ENCODE results near the gene LSM6.

DNA sequence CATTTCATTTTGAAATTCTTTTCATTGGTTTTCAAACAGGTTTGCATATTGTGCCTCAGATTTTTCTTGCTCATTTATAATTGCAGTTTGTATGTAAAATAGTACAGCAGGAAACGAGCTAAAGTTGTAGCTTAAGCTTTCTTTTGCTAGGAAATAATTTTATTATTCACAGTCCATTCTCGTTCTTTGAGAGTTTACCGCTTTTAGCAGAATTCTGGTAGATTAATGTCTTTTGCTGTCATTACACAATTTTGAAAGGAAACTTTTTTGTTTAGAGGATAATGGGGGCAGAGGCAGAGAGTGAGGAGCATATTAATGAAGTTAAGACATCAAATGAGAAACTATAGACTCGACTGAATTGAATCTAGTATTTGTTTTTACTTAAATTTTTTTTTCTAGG lies 10.5 kb downstream of the LSM6 start:
- no peak for TF ChIP-seq CTCF (IDR thresholded peaks at IDR 0.05)
- no peak for TF ChIP-seq POLR2A (IDR thresholded peaks at IDR 0.05)
